T-cell (primary cell): ENCODE measurements around the gene AJM1. TPM values are rescaled to one million over a fixed set of nuclear protein-coding genes. Genes with fewer than 3 reads are reported as not detected.

Experiments
- ATAC-seq, 4 experiments: fragments of 200-7000 bp in 3 of 4; fragments of 150-1000 bp in 1 of 4; cut with Tn5 transposase; replicated peaks in 1 of 4; 1 replicate in 3 of 4; 2 replicates in 1 of 4; pipeline ENCODE4 v1.10.0; 2021; ENCODE audit warnings: moderate library complexity in 3 of 4, mild to moderate bottlenecking in 2 of 4, moderate number of reproducible peaks in 1 of 4
- CTCF ChIA-PET, 2 donors: fragments of 300-600 bp; sonication (Branson Sonifier 250); formaldehyde crosslinking; loops; one replicate each; lab custom pipeline; 2022; ENCODE audit warnings: antibody characterized with exemption in 2 of 2; lab: Charles Lee
- POLR2A ChIA-PET, 2 donors: fragments of 300-600 bp; sonication (Branson Sonifier 250); formaldehyde crosslinking; loops; one replicate each; lab custom pipeline; 2022; ENCODE audit warnings: antibody characterized with exemption in 2 of 2; lab: Charles Lee
- DNase-seq, 35 experiments: peaks; one replicate each; pipeline versions ENCODE4 v3.0.0 to v3.0.0-alpha.2; 2013 to 2023
- H3K27ac ChIP-seq: one replicate; pipeline ENCODE4 v1.5.1; 2013; ENCODE audit warnings: low read length
- H3K27me3 ChIP-seq, 2 experiments: replicated peaks in 1 of 2; 1 replicate in 1 of 2; 2 replicates in 1 of 2; pipeline versions ENCODE4 v1.6.1 to v1.7.0; 2013; ENCODE audit warnings: low read length in 1 of 2, mixed read lengths in 1 of 2; ENCODE audit not compliant: control insufficient read depth in 2 of 2, insufficient read depth in 2 of 2; ENCODE audit errors: extremely low read depth in 1 of 2
- H3K36me3 ChIP-seq, 2 donors: 1 replicate in 1 of 2; 2 replicates in 1 of 2; pipeline versions ENCODE4 v1.6.1 to v1.7.0; 2013; ENCODE audit warnings: low read length in 1 of 2; ENCODE audit not compliant: control insufficient read depth in 2 of 2, insufficient read depth in 1 of 2; ENCODE audit errors: extremely low read depth in 1 of 2
- H3K4me1 ChIP-seq, 2 experiments: 1 replicate in 1 of 2; 2 replicates in 1 of 2; pipeline versions ENCODE4 v1.6.1 to v1.7.0; 2013; ENCODE audit warnings: low read length in 2 of 2, mixed read lengths in 1 of 2; ENCODE audit not compliant: insufficient read depth in 2 of 2, control insufficient read depth in 1 of 2; ENCODE audit errors: extremely low read depth in 1 of 2
- H3K4me3 ChIP-seq, 2 donors: 1 replicate in 1 of 2; 2 replicates in 1 of 2; pipeline versions ENCODE4 v1.5.1 to v1.7.0; 2013; ENCODE audit warnings: mild to moderate bottlenecking in 2 of 2, low read length in 1 of 2, moderate library complexity in 1 of 2; ENCODE audit not compliant: control insufficient read depth in 1 of 2; ENCODE audit errors: extremely low read depth in 1 of 2
- H3K9me3 ChIP-seq: 2 replicates; pipeline ENCODE4 v1.7.0; 2013
- H3K27ac Mint-ChIP-seq, 2 donors: one replicate each; pipeline ENCODE4 v1.8.0; 2020 to 2021; ENCODE audit warnings: mild to moderate bottlenecking in 2 of 2, mixed read lengths in 2 of 2
- H3K27me3 Mint-ChIP-seq, 2 donors: one replicate each; pipeline ENCODE4 v1.8.0; 2021 to 2022; ENCODE audit warnings: mixed read lengths in 2 of 2
- H3K36me3 Mint-ChIP-seq: one replicate; pipeline ENCODE4 v1.8.0; 2021; ENCODE audit warnings: mixed read lengths
- H3K4me1 Mint-ChIP-seq, 3 donors: one replicate each; pipeline ENCODE4 v1.8.0; 2020 to 2022; ENCODE audit warnings: mixed read lengths in 3 of 3, mild to moderate bottlenecking in 1 of 3
- H3K4me3 Mint-ChIP-seq, 3 donors: one replicate each; pipeline ENCODE4 v1.8.0; 2020 to 2022; ENCODE audit warnings: mild to moderate bottlenecking in 3 of 3, mixed read lengths in 3 of 3, moderate library complexity in 3 of 3
- H3K9me3 Mint-ChIP-seq, 3 donors: one replicate each; pipeline ENCODE4 v1.8.0; 2020 to 2022; ENCODE audit warnings: mixed read lengths in 3 of 3
- WGBS: methylation state at CpG from one replicate; pipeline ENCODE4 v1.1.5; 2013; ENCODE audit warnings: missing lambda C conversion rate; ENCODE audit not compliant: insufficient coverage; 5-methylcytosine and 5-hydroxymethylcytosine counted together
- total RNA-seq, 35 experiments: library from RNA in 6 of 35; stranded (reverse) in 6 of 35; fragments of 120-200 nt in 1 of 35; gene quantifications; one replicate each; pipeline versions ENCODE4 v1.2.1 to v1.2.4 and lab custom pipeline; 2013 to 2026

Gene AJM1
- total RNA-seq, 5 donors from 2014 or later (not counting 1 experiment from before 2014, with no cell fraction given) = 2.1 to 7.5 (median 5.1) TPM

DNA sequence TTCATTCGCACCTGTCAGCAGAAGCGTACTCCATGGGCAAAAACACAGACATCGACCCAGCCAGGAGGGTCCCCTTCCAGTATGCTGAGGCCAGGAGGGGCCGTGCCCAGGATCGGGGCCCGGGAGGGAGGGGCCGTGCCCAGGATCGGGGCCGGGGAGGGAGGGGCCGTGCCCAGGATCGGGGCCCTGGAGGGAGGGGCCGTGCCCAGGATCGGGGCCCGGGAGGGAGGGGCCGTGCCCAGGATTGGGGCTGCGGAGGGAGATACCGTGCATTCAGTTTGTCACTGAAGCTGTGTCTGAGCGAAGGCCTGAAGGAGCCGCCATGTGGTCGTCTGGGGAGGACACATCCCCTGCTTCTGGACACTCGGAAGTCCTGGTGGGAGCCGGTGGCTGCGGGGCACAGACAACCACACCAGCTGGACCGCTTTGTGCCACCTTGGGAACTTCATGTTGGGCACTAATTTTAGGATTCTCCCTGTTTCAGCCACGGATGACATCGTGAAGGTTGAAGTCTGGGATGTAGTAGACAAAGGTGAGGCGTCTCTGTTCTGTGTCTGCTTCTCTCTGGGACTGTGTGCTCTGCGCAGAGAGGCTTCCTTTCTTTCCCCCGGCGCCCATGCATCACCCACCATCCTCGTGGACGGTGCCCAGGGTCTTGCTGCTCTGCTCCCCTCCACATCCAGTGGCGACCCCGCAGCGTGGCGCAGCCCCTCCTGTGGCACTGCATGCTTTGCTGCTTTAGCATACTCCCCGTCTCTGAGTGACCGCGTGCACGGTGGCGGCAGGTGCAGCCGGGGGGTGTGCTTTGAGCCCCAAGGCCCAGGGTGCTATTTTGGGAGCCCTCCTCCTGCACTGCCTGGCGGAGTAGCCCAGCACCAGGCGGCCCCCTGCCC lies 16.7 kb upstream of the AJM1 start:
- Histone ChIP-seq H3K4me1 (no peaks in the 10 kb centered on the region), H3K36me3 (peaks cover 13 to 45% of the 10 kb centered on the region in 2 donors), H3K27me3 (no peaks in the 10 kb centered on the region), H3K27ac (no peak overlapping the region), H3K4me3 (no peak overlapping the region), H3K9me3 (no peaks in the 10 kb centered on the region)
- ChIA-PET POLR2A (no interaction called here), CTCF (no interaction called here)
- 97% methylated on average over 35 of the region's 44 CpGs for WGBS
- peaks cover 6 to 7% (median 7%) of the 10 kb centered on the region in 3 donors for H3K4me1 Mint-ChIP-seq
- no peaks in the 10 kb centered on the region for H3K27me3 Mint-ChIP-seq
- no peaks in the 10 kb centered on the region for H3K36me3 Mint-ChIP-seq
- ATAC-seq = no peak
- H3K27ac Mint-ChIP-seq = no peak overlapping the region
- no peaks in the 10 kb centered on the region for H3K9me3 Mint-ChIP-seq
- DNase-seq = no peak
- H3K4me3 Mint-ChIP-seq = no peak overlapping the region

DNA sequence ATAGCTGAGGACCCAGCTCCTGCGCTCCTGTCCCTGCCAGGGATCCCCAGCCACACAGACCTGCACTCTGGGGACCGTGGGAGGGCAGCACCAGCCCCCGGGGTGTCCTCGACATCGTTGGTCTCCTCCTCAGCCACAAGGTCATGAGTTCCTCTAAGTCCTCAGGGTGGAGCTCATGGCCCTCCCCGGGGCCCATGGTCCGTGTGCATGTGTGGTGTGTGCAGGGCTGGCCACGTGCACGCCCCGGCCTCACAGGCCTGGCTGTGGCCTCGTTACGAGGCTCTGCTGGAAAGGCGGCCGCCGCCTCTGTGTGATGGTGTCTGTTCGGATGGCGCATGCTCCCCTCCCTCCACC lies 16.1 kb upstream of the AJM1 start:
- CTCF ChIA-PET = no interaction called here
- no peak for ATAC-seq

DNA sequence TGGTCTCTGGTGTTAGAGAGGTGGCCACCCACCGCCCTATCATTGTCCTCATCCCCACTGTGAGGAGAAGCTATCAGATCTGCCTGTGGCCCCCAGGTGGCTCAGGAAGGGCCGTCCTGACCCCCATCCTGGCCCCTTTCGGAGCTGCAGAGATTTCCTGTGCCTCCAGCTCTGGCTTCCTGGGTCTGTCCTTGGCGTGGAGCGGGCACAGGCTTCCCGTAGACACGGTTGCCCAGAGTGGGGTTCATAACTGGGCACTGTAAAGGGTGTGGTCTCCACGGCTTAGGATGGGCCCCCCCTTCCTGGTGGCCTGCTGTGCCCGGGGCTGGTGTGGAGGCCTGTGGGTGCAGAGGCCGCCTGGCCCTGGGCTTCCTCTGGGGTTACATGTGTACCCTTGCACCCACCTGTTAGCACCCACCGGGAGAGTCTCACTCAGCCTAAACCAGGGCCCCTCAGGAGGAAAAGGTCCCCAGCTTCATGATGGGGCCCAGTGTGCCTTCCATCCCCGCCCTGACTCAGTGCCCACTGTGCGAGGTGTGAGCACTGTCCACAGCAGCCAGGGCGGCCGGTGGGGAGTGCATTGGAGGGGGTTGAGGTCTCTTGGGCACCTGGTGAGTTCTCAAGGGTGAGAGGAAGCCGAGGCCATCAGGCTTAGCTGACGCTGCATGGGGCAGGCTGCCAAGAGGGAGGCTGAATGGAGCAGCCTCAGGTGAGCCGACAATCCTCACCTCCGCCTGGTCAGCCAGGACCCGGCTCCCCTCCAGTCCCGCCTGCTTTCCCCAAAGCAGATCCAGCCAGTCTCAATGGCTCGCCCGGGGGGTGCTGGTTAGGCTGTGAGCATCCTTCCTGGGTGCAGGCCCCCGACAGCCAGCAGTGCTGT lies 15.3 kb upstream of the AJM1 start:
- Mint-ChIP-seq H3K36me3 (peaks cover under 1% of the 10 kb centered on the region), H3K4me3 (no peak overlapping the region), H3K9me3 (no peaks in the 10 kb centered on the region), H3K27me3 (no peaks in the 10 kb centered on the region), H3K4me1 (no peaks in the 10 kb centered on the region), H3K27ac (no peak overlapping the region)
- 94% methylated on average over 18 of the region's 24 CpGs for WGBS
- Histone ChIP-seq H3K36me3 (peaks cover 16 to 52% of the 10 kb centered on the region in 2 donors), H3K9me3 (no peaks in the 10 kb centered on the region), H3K4me3 (no peak overlapping the region), H3K27me3 (no peaks in the 10 kb centered on the region), H3K27ac (no peak overlapping the region), H3K4me1 (no peaks in the 10 kb centered on the region)
- POLR2A ChIA-PET = no interaction called here
- no peak for ATAC-seq
- CTCF ChIA-PET = no interaction called here
- DNase-seq = no peak

More for the DNA sequence above, 16.1 kb upstream of the AJM1 start:
- Mint-ChIP-seq H3K27ac (no peak overlapping the region), H3K36me3 (no peaks in the 10 kb centered on the region), H3K4me1 (peaks cover under 1% of the 10 kb centered on the region in 3 donors), H3K9me3 (no peaks in the 10 kb centered on the region), H3K4me3 (no peak overlapping the region), H3K27me3 (no peaks in the 10 kb centered on the region)
- Histone ChIP-seq H3K27ac (no peak overlapping the region), H3K9me3 (no peaks in the 10 kb centered on the region), H3K27me3 (no peaks in the 10 kb centered on the region), H3K4me3 (no peak overlapping the region), H3K36me3 (peaks cover 13 to 48% of the 10 kb centered on the region in 2 donors), H3K4me1 (no peaks in the 10 kb centered on the region)
- 93% methylated on average over 5 of the region's 17 CpGs for WGBS
- no peak for DNase-seq
- POLR2A ChIA-PET = no interaction called here

DNA sequence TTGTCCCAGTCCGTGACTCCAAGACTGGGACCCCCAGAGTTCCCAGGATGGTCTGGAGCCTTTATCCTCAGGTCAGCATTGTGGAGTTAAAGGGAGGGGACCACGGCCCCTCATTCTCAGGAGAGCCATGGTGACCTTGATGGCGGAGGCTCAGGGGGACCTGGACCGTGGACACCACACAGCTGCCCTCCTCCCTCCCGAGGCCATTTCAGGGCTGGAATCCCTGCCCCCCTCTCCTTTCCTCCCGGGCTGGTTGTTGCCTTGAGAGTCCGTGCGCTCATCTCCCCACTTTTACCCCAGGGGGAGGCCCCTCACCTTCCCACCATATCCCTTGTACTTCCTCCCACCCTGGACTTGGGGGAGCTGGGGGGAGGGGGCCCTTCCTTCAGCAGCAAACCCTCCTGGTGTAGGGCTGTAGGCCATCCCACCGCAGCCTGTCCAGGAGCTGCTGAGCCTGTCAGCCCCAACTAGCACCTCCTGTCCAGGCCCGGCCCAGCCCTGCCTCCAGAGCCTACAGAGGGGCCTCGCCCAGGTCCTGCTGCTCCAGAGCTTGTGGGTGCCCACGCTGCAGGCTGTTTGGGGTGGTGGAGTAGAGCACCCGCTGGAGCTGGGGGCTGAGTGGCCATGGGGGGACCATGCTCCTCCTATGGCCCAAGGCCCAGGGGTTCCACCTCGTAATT lies 14.3 kb upstream of the AJM1 start:
- DNase-seq (no peak), ATAC-seq (no peak)
- CTCF ChIA-PET = no interaction called here
- no peaks in the 10 kb centered on the region for H3K4me1 Mint-ChIP-seq
- Histone ChIP-seq H3K27ac (no peak overlapping the region), H3K4me3 (no peak overlapping the region), H3K9me3 (no peaks in the 10 kb centered on the region), H3K36me3 (peaks cover 21 to 55% of the 10 kb centered on the region in 2 donors), H3K4me1 (no peaks in the 10 kb centered on the region), H3K27me3 (no peaks in the 10 kb centered on the region)
- H3K27me3 Mint-ChIP-seq = no peaks in the 10 kb centered on the region
- H3K27ac Mint-ChIP-seq = no peak overlapping the region
- WGBS = 94% methylated on average over 6 of the region's 14 CpGs
- H3K4me3 Mint-ChIP-seq = no peak overlapping the region
- POLR2A ChIA-PET = no interaction called here
- no peaks in the 10 kb centered on the region for H3K9me3 Mint-ChIP-seq
- peaks cover 4% of the 10 kb centered on the region for H3K36me3 Mint-ChIP-seq

DNA sequence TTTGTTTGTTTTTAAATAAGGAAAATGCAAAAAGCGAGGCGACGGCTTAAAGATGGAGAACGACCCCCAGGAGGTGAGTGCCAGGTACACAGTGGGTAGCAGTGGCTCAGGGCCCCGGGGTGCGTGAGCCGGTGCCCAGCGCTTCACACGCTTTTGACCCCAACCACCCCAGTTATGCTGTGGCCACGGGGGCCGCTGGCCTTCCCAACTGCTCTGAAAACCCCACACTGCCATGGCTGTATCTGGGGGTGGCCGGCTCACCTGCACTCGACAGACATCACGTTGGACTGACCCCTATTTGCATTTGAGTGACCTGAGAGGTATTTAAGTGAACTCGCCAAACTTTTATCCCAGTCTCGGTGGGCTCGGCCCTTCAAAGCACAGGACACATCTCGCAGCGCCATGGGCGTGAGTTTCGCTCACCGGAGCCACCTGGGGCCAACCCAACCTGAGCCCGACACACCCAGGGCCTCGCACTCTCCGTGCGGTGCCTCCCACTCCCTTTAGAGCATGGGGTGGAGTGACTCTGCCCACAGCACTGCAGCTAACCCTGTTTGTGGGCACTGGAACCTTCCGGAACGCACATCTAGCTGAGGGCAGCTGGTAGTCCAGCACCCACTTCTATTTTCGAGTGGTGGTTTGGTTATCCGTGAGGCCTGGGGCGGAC lies 13.7 kb upstream of the AJM1 start:
- no peaks in the 10 kb centered on the region for H3K27me3 Mint-ChIP-seq
- Histone ChIP-seq H3K36me3 (peaks cover 21 to 50% of the 10 kb centered on the region in 2 donors), H3K27ac (no peak overlapping the region), H3K9me3 (no peaks in the 10 kb centered on the region), H3K27me3 (no peaks in the 10 kb centered on the region), H3K4me1 (no peaks in the 10 kb centered on the region), H3K4me3 (no peak overlapping the region)
- ChIA-PET POLR2A (no interaction called here), CTCF (no interaction called here)
- no peak for ATAC-seq
- WGBS = 96% methylated on average over 24 of the region's 31 CpGs
- H3K27ac Mint-ChIP-seq = no peak overlapping the region
- H3K36me3 Mint-ChIP-seq = peaks cover 4% of the 10 kb centered on the region
- no peak for DNase-seq
- H3K4me1 Mint-ChIP-seq = no peaks in the 10 kb centered on the region
- H3K9me3 Mint-ChIP-seq = no peaks in the 10 kb centered on the region
- no peak overlapping the region for H3K4me3 Mint-ChIP-seq

DNA sequence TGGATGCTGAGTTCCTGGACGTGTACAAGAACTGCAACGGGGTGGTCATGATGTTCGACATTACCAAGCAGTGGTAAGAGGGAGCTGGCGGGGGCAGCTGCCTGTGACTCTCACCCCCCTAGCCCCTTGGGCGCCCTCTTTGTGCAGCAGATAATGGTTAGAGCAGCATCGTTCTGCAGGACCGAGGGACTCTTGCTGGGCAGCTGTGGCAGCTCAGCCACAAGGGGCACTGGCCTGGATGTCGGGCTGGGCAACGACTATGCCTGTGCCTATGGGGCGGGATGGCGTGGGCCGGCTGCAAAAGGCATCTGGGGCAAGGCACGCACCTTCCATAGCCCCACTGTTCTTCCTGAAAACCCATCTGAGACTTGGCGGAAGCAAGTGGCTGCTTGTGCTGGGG lies 12.9 kb upstream of the AJM1 start:
- Histone ChIP-seq H3K36me3 (peaks cover 24 to 45% of the 10 kb centered on the region in 2 donors), H3K4me1 (no peaks in the 10 kb centered on the region), H3K4me3 (no peak overlapping the region), H3K27ac (no peak overlapping the region), H3K9me3 (no peaks in the 10 kb centered on the region), H3K27me3 (no peaks in the 10 kb centered on the region)
- H3K27ac Mint-ChIP-seq = no peak overlapping the region
- no peaks in the 10 kb centered on the region for H3K9me3 Mint-ChIP-seq
- over 99% methylated on average over 9 of the region's 14 CpGs for WGBS
- DNase-seq = no peak
- H3K4me1 Mint-ChIP-seq = no peaks in the 10 kb centered on the region
- CTCF ChIA-PET = no interaction called here
- POLR2A ChIA-PET = no interaction called here
- peaks cover 7% of the 10 kb centered on the region for H3K36me3 Mint-ChIP-seq
- no peaks in the 10 kb centered on the region for H3K27me3 Mint-ChIP-seq
- H3K4me3 Mint-ChIP-seq = no peak overlapping the region
- no peak for ATAC-seq
